ENCODE measurements around the gene GAB4.
"Not testable (repeated sequence)": the region's sequence is repeated elsewhere in the genome, so short reads cannot be mapped to it uniquely, and the experiment has no call there.

The GAB4 gene, protein sequence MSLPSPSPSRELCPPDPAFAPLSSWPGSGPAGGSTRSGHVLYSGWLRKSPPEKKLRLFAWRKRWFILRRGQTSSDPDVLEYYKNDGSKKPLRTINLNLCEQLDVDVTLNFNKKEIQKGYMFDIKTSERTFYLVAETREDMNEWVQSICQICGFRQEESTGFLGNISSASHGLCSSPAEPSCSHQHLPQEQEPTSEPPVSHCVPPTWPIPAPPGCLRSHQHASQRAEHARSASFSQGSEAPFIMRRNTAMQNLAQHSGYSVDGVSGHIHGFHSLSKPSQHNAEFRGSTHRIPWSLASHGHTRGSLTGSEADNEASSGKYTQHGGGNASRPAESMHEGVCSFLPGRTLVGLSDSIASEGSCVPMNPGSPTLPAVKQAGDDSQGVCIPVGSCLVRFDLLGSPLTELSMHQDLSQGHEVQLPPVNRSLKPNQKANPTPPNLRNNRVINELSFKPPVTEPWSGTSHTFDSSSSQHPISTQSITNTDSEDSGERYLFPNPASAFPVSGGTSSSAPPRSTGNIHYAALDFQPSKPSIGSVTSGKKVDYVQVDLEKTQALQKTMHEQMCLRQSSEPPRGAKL

DNA sequence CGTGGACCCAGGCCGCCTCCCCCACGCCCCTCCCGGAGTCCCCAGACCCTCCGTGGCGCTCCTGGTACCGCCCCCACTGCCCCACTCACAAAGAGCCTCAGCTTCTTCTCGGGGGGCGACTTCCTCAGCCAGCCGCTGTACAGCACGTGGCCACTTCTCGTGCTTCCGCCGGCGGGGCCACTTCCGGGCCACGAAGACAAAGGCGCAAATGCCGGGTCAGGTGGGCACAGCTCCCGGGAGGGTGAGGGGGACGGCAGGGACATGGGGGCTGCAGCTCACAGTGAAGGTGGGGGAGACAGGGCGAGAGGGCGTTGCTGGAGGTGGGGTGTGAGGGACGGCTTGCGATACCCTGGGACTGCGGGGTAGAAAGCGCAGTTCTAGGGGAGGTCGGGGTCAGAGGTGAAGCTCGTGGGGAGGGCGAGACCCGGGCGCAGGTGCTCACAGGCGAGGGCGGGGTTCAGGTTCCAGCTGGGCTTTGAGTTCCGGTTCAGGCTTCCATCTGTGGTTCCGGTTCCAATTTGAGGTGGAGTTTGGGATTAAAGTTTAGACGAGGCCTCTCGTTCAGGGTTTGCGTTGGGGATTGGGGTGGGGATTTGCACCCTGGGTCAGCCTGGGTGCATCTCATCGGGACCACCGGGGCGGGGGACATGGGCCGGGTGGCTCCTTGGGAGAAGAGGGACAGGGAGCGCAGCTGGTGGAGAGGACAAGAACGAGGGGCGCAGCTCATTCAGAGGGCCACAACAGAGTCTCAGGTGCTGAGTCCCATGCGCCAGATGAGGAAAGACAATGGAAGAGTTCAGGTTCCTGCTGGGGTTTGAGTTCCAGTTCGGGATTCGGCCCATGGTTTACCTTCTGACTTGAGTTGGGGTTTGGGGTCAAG, at the start of gene GAB4:
Gene GAB4, minus strand, starts transcription at position 371 of the 880 bp plus-strand sequence. Its CDS starts 108 bp downstream, at position 263.
- no peak for DNase-seq

DNA sequence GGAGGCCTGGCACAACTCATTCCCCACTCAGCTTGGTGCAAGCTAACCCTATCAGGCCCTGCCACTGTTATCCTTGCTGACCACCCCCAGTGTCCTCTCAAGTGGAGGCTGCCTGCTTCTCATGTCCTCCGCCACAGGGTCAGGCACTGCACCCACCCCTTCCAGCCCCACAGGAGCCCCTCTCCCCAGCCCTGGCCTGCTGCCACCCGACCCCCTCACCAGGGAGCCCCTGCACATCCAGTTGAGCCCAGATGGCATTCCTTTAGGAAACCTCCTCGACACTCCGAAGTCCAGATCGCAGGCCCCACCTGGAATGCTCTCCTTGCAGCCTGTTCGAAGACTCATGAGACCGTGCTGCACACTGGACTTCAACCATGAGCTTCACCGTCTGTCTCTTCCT, 48.8 kb upstream of the GAB4 start:
- no peak for DNase-seq

DNA sequence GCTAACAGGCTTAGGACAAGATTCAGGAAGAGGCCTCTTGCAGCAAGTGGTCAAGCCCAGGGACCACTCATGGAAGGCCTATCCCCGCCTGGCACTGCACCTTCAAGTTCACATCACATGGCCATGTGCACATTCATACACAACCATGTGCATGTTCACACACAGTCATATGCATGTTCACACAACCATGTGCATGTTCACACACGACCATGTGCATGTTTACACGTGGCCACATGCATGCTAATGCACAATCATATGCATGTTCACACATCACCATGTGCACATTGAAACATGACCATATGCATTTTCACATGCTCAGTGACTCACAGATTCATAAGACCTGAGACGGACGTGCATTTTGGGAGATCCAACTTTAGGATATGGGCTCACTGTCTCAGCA, 48.0 kb upstream of the GAB4 start:
- no peak for DNase-seq

DNA sequence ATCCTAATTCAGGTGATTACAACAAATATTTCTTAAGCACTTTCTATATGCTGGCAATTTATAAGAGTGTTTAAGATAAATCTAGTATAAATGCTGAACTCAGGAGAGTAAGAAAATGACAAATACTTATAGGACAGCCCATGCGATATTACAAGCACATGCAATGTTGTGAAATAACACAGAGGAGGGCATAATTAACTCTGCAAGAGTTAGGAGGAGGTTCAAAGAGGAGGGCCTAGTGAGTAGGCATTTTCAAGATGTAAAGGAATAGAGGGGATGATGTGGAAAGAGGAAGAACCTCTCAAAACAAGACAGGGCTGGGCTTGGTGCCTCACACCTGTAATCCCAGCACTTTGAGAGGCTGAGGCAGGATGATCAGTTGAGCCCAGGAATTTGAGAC, 39.6 kb upstream of the GAB4 start:
- no peak for DNase-seq

DNA sequence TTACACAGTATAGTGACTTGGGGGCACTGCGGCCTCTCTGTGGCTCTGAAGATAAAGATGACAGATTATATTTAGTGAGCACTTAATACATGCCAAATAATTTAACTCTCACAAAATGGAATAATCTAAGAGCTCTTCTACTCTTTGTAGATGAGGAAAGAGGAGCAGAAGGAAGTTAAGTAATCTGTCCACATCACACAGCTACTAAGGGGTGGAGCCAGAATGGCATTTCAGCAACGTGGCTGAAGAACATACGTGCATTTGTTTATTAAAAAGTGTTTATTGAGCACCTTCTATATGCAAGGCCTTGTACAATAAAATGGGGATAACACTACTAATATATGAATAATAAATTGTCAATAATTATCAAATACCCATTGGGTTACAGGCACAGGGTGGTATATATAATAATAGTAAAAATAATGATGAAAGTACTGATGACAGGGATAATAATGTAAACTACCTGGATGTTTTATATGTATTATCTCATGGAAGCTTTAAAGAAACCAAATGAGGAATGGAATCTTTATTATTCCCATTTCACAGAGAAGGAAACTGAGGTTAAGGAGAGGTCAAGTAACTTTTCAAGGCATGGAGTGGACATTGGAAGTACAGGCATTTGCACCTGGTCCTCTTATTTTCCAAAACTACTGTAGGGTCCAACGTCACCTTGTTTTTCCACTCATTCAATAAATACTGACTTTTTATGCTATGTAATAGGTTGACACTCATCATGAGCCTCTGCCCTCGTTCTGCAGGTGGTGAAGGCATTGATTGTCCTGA, 38.7 kb upstream of the GAB4 start:
- DNase-seq, result no peak

DNA sequence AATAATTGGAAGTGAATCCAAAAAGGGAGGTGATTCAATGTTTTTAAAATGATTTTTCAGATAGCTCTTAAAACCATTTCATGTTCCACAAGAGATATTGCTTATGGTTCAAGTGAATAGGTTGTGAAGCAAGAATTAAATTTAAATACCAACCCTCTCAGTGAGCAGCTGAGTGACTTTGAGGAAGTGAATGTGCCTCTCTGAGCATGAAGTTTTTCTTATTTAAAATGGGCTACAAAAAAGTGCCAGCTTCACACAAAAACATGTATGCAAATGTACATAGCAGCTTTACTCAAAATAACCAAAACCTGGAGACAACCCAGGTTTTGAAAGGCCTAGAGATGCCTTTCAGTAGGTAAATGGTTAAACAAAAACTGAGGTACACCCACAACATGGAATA, 35.5 kb upstream of the GAB4 start:
- DNase-seq, result no peak

DNA sequence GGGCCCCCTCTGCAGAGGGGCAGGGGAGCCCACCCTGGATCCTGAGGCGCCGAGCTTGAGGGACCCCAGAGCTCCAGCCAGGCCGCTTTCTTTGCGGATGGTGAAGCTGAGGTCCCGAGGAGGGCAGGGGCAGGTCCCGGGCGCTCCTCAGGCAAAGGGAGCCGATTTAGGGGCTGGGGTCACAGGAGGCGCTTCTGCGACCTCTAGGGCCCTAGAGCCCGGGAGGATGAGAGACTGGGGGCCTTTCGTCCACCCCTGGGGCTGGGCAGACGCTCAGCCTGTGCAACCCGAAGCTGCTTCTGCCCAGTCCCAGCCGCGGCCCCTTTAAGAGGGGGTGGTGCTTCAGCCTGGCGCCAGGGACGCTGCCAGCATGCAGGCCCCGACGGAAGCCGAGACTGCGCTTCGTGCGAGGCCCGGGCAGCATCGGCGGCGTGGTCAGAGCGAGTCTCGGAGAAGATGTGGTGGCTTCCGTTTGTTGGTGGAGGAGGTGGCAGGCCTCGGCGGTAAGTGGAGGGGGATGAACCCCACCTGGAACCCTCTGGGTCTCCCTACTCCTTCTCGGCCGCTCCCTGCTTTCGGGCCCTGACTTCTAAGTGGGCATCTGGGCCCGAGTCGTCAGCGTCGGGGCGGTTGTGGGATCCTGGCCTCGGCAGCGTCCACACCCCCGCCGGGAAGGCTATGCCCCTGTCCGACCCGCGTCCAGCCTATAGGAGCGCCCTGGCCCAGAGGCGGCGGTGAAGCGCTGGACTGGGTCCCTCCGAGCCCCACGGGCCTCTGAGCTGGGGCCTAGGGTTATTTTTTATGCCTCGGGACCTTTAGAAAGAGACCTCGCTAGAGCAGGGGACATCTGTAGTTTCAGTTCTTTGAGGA, 29.1 kb upstream of the GAB4 start:
- DNase-seq, result not testable (repeated sequence)

DNA sequence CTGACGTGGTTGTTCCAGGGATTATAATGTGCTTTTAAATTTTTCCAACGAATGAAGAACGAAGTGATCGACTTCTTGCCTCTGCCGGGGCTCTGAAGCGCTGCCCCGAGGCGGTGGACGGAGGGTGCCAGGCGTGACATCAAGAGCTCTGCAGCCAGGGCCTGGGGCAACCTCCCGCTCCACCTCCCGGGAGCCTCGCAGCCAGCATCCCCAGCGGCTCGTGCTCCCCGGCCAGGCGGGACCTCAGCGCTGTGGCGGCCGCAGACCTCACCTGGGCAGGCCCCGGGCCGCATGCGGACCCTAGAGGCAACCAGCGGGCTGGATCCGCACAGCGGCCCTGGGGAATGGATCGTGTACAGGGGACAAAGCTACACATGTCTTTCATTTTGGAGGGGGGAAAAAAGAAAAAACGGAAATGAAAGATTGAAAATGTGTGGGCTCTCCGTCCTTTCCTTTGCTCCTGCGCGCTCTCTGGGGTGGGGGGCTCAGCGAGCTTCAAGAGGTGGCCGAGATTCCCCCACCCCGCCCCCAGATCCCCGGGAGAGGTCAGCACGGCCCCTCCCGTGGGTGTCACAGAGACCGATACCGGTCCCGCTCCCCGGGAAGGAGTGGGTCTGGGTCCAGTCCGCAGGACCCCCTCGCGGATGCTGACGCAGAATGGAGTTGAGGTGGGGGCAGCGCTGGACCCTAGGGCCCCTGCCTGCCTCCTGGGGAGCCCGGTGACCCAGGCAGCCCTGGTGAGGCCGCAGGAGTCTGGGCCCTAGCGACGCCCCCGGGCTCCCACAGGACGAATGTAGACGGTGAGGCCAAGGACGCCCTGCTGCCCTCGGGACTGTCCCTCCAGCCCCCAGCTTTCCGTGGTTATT, 28.2 kb upstream of the GAB4 start:
- not testable (repeated sequence) for DNase-seq

DNA sequence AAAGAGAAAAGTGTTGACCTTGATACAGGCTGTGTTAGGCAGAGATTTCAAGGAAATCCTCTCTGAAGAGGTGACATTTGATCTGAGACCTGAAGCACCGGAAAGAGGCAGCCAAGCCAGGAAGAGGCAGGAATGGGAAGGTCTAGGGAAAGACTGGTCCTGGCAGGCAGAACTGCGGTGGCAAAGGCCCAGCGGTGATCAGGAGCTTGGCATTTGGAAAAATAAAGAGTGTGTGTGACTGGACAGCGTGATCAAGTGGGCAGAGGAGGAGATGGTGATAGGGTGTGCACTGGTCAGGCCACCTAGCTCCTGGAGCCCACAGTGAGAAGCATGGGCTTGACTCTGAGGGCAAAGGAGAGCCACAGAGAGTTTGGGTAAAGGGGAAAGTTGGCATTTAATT, 27.2 kb upstream of the GAB4 start:
- no peak for DNase-seq

DNA sequence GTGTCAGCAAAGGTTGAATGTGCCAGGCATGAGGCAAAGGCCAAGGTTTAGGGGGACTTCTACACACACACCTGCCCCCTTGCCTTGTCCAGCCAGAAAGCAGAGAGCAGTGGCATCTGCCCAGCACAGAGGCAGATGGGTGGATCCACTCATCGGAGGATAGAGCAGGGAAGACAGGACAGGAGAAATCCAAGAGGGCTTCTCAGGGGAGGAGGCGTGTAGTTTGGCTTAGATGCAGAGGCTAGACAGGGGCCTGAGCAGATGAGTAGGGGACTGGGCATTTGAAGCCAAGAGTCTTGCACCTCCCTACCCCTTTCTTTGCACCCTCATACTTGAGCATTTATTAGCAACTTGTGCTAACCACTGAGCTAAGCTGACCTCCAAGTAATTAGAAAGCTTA, 26.5 kb upstream of the GAB4 start:
- not testable (repeated sequence) for DNase-seq

DNA sequence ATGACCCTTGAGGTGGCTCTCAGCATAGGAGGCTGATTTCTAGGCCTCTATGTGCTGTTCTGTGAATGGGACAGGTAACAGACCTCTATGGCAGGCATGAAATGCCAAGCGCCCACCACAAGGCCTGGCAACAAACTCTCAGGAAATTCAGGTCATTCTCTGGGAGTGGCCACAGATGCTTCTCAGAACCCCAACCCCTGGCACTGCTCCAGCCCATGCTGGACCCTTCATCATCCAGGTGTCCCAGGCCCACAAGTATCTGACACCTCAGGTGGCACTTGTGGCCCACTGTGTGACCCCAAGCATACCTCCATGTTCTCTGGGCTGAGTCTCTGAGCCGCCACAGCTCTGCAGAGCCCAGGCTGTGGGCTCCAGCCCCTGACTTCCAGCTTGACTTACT, 24.3 kb upstream of the GAB4 start:
- DNase-seq, result not testable (repeated sequence)

DNA sequence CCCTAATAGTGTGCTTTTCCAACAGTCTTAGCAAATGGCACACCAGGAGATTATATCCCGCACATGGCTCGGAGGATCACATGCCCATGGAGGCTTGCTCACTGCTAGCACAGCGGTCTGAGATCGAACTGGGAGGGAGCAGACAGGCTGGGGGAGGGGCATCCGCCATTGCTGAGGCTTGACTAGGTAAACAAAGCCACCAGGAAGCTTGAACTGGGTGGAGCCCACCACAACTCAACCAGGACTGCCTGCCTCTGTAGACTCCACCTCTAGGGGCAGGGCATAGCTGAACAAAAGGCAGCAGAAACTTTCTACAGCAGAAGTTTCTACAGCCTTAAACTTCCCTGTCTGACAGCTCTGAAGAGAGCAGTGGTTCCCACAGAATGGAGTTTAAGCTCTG, 16.4 kb upstream of the GAB4 start:
- not testable (repeated sequence) for DNase-seq

DNA sequence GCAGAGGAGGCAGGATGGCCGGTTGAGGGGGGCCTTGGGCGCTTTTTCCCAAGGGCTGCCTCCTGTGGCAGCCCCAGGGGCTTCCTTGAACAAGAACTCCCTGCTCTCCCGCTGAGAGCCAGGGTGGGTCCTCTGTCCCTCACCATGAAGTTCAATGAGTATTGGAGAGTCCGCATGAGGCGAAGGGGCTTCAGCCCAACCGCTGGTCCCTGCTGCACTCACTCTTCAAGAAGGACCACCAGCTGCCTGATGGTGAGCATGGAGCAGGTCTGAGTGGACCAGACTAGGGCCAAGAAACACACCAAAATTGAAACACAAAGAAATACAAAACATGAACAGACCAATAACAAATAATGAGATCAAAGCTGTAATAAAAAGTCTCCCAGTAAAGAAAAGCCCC, 7.5 kb upstream of the GAB4 start:
- DNase-seq, result not testable (repeated sequence)

DNA sequence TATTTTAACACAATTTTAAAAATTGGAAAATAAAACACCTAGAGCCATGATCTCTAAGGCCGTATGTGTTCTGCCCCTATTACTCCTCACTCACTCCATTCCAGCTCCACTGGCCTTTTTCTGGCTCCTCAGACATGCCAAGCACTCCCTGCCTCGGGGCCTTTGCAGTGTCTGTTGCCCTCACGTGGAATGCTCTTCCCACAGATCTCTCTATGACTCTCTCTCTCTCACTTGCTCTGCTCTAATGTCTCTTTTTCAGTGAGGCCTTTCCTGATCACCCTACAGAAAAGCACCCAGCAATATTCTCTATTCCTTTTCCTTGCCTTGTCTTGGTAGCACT, 6.0 kb upstream of the GAB4 start:
- DNase-seq, result not testable (repeated sequence)

DNA sequence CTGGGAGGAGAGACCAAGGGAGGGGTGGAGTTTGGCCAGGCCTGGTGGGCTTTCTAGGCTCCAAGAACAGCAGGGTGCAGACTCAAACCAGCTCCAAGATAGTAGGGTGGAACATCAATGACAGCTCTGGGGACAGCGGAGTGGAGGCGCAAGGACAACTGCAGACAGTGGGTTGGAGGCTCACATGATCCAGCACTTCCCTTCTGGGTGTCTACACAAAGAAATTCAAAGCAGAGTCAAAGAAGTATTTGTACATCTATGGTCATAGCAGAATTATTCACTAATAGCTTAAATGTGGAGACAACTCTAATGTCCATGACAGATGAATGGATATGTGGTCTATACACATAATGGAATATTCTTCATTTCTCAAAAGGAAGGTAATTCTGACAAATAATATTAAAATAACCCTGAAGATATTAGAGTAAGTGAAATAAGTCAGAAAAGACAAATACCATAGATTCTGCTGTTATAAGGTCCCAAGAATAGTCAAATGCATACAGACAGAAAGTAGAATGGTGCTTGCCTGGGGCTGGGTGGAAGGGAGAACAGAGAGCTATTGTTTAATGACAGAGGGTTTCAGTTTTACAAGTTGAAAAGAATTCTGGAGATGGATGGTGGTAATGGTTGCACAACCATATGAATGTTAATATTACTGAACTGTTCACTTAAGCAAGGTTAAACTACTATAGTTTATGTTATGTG, 5.5 kb upstream of the GAB4 start:
- no peak for DNase-seq

DNA sequence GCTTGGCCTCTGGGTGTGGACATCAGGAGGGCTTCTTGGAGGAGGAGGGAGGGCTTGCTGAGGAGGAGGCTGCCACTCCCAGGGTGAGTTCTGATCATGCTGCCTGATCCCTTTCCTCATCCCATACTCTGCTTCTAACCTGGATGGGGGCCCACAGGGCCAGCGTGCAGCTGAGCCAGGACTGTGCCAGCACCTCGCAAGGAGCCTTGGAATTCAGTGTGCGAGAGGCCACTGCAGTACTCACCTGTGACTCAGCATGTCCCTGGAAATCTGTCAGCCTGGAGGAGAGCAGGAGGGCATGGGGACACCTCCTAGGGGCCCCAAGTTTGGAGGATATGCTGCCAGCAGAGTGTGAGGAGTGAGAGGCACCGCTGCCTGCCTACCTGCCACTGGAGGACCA, 4.2 kb upstream of the GAB4 start:
- DNase-seq, result no peak

DNA sequence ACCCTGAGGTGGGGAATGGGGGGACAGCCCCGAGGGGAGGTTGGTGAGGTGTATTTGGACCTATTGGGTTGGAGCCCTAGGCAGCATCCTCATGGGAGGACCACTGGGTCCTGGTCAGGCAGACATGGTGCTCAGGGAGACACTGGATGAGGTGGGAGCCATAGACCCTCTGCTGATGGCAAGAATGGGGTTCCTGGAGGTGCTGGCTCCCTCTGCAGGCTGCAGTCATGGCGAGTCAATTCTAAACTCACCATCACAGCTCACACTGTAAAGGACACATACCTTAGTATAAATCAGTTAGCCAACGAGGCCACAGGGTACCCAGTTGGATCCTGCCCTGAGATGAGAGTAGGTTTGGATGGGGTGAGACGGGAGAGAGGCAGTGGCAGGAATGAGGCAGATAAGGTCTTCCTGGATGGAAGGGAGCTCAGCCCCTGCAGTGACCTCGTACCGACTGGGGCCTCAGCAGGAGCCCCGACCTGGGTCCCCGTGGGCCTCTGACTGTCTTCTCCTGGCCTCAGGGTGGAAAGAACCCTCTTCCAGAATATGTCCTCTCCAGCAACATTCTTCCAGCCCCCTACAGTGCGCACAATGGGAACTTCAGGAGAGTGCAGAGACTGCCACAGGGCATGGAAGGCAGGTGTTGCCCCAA, 1.7 kb upstream of the GAB4 start:
- no peak for DNase-seq

DNA sequence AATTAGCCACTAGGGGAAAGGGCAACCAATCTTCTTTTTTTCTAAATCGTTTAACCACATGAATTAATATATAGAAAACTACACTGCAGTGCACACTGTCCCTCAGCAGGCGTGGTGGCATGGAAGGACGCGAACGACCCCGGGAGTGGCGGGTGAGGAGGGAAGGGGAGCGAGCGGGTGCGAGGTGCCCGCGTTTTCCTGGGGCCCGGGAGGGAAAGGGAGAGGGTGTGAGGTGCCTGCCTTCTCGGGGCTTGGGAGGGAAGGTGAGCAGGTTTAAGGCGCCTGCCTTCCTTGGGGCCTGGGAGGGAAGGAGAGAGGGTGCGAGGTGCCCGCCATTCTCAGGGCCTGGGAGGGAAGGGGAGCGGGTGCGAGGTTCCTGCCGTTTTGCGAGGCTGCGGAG, 765 bp downstream of the GAB4 start:
- no peak for DNase-seq

DNA sequence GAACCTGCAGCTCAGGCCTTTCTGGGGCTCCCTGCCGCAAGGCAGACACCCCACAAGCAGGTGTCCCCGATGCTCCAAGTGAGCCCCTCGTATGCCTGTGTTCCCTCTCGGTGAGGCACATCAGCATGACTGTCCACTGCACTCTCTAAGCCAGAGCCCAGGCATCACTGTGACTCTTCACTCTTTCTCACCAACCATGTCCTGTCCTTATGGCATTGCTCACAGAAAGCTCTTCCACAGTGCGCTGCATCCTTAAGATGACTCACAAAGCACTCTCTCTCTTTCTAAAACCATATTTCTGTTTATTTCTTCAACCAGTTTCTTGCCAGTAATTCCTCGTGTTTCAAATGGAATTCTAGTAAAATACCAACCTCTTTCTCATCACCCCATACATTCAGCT, 18.1 kb downstream of the GAB4 start:
- DNase-seq, result no peak

DNA sequence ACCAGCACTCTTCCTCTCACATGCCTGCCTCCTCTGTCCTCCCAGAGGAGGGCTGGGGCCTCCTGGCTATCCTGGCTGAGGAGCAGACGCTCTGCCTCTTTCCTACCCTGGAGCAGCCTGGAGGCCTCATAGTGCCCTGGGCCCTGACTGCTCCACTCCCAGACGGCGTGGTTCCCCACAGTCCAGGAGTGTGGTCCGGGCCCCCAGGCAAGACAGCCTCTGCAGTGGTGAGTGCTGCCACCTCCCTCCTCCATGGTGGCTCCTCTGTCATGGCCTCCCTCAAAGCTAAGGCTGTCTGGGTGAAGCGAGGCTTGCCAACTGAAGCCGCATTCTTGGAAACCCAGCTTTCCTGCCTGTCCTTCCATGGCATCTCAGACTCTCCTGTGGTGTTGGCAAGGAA, 19.8 kb downstream of the GAB4 start:
- no peak for DNase-seq

All from DMS 273 treated with DMSO at 0.1 percent for 48 hours (cell line).